ENCODE data around the gene ARHGAP30. TPM values are rescaled to one million over a fixed set of nuclear protein-coding genes. Genes with fewer than 3 reads are reported as not detected.
"Not testable (repeated sequence)": the region's sequence is repeated elsewhere in the genome, so short reads cannot be mapped to it uniquely, and the experiment has no call there.

ARHGAP30 gene, protein sequence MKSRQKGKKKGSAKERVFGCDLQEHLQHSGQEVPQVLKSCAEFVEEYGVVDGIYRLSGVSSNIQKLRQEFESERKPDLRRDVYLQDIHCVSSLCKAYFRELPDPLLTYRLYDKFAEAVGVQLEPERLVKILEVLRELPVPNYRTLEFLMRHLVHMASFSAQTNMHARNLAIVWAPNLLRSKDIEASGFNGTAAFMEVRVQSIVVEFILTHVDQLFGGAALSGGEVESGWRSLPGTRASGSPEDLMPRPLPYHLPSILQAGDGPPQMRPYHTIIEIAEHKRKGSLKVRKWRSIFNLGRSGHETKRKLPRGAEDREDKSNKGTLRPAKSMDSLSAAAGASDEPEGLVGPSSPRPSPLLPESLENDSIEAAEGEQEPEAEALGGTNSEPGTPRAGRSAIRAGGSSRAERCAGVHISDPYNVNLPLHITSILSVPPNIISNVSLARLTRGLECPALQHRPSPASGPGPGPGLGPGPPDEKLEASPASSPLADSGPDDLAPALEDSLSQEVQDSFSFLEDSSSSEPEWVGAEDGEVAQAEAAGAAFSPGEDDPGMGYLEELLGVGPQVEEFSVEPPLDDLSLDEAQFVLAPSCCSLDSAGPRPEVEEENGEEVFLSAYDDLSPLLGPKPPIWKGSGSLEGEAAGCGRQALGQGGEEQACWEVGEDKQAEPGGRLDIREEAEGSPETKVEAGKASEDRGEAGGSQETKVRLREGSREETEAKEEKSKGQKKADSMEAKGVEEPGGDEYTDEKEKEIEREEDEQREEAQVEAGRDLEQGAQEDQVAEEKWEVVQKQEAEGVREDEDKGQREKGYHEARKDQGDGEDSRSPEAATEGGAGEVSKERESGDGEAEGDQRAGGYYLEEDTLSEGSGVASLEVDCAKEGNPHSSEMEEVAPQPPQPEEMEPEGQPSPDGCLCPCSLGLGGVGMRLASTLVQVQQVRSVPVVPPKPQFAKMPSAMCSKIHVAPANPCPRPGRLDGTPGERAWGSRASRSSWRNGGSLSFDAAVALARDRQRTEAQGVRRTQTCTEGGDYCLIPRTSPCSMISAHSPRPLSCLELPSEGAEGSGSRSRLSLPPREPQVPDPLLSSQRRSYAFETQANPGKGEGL
- total RNA-seq = 10 to 100 TPM; 26.8 to 69.9 (median 51.2) TPM

DNA sequence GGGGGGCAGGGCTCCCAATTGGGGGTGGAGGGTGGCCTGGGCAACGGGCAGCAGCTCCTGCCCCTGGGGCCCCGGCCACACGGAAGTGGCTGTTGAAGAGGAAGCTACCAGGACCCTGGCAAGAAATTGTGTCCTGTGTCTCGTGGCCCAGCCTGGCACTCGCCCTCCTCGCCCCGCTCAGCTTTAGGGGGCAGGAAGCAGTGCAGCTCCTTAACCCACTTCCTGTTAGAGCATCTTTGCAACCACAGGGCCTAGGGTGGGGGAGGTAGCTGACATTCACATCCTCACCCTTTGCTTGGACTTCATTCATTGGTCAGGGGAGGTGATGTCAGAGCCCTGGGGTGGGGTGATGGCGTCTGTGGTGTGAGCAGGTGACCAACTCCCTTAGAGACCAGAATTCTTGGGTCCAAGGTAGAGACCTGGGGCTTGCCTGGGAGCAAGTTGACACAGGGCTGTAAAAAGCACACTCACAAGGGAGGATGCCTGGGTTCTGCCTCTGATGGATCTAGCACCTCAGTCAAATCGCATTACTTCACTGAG, at the start of gene ARHGAP30:
ARHGAP30 (minus strand) TSS at position 161 of the 540 bp plus-strand sequence. CDS start 267 bp downstream, outside the sequence.
- H3K36me3 ChIP-seq = no peaks in the 10 kb centered on the region
- 54 to 64% methylated on average over 3 to 8 of the region's 9 CpGs for WGBS, 2 donors
- H3K27me3 ChIP-seq = no peaks in the 10 kb centered on the region
- TF ChIP-seq POLR2A (IDR thresholded peaks at IDR 0.05) (peak in 1 of 4 donors; percentile 74), EP300 (IDR thresholded peaks at IDR 0.05) (no peak), POLR2AphosphoS5 (IDR thresholded peaks at IDR 0.05) (peak; percentile 74 to 79)
- TF ChIP-seq, protein P1, sequence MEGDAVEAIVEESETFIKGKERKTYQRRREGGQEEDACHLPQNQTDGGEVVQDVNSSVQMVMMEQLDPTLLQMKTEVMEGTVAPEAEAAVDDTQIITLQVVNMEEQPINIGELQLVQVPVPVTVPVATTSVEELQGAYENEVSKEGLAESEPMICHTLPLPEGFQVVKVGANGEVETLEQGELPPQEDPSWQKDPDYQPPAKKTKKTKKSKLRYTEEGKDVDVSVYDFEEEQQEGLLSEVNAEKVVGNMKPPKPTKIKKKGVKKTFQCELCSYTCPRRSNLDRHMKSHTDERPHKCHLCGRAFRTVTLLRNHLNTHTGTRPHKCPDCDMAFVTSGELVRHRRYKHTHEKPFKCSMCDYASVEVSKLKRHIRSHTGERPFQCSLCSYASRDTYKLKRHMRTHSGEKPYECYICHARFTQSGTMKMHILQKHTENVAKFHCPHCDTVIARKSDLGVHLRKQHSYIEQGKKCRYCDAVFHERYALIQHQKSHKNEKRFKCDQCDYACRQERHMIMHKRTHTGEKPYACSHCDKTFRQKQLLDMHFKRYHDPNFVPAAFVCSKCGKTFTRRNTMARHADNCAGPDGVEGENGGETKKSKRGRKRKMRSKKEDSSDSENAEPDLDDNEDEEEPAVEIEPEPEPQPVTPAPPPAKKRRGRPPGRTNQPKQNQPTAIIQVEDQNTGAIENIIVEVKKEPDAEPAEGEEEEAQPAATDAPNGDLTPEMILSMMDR (IDR thresholded peaks at IDR 0.05) = no peak
- ATAC-seq (ENCODE audit: low FRiP score in 2 of 2) = peak; percentile 76 to 86
- DNase-seq = peak; percentile 82 to 90
- peak within 1 kb of the TSS; percentile 82 to 93 (median 88) for H3K27ac ChIP-seq
- no peaks in the 10 kb centered on the region for H3K9me3 ChIP-seq
- H3K4me1 ChIP-seq = peaks cover 0 to 14% (median 6%) of the 10 kb centered on the region in 4 donors
- H3K4me3 ChIP-seq = peak within 1 kb of the TSS; percentile 35 to 58 (median 46)

DNA sequence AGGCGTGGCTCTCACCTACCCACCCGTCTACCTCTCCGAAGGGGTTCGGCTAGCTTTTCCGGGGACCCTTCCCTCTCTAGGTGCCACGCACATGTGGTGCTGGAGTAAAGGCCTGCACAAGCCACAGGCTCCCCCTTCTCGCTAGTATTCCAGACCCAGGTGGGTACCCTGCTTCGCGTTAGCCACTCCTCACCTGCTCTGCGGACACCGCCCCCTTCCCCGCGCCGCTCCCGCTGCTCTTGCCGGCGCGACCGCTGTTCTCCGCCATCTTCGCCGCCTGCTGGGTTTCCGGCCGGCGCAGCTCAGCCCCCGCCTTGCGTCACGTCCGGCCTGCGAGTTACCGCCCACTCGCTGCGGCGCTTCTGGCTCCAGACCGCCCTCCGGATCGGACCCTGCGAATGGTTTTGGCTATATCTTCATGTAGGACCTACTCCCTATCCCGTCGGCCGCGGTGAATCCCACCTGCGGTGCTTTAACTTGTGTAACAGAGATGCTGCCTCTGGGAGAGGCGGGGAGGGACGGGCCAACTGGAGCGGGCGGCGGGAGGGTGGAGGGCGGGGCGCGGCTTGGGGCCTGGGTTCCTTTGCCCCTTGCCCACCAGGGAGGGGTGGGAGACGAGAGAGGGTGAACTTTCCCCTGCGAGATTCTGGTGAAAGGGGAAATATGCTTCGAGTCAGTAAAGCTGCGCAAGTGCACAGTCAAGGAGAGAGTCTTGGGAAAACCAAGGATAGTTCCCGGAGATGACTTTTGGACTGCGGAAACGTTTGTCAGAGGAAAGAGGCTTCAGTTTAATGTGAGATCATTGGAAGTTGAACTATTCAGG, 48.3 kb upstream of the ARHGAP30 start, which contains the start of the genes NIT1 and PFDN2:
NIT1 (plus strand) TSS at position 347 of the 823 bp plus-strand sequence; CDS start at position 419, 72 bp downstream.
PFDN2 (minus strand) TSS at position 279 of the 823 bp plus-strand sequence; CDS start at position 268, 11 bp downstream.
- Histone ChIP-seq H3K36me3 (peaks cover 10 to 35% (median 32%) of the 10 kb centered on the region in 4 donors), H3K9me3 (no peaks in the 10 kb centered on the region), H3K27ac (peak within 1 kb of the TSS; percentile 89 to 97 (median 94)), H3K4me3 (peak within 1 kb of the TSS; percentile 70 to 98 (median 93)), H3K27me3 (no peaks in the 10 kb centered on the region), H3K4me1 (peaks cover 39 to 80% (median 47%) of the 10 kb centered on the region in 4 donors)
- DNase-seq (peak; percentile 90 to 97), ATAC-seq (ENCODE audit: low FRiP score in 2 of 2) (peak; percentile 93 to 97)
- TF ChIP-seq EP300 (IDR thresholded peaks at IDR 0.05) (peak in 1 of 4 donors; percentile 33), POLR2A (IDR thresholded peaks at IDR 0.05) (peak; percentile 53 to 93 (median 84)), POLR2AphosphoS5 (IDR thresholded peaks at IDR 0.05) (peak; percentile 97 to 99)
- TF ChIP-seq, protein P1 (IDR thresholded peaks at IDR 0.05) = peak in 2 of 6 experiments; percentile 21 to 23
- WGBS, 2 donors = 0 to 1% methylated on average over 28 to 55 of the region's 58 CpGs

DNA sequence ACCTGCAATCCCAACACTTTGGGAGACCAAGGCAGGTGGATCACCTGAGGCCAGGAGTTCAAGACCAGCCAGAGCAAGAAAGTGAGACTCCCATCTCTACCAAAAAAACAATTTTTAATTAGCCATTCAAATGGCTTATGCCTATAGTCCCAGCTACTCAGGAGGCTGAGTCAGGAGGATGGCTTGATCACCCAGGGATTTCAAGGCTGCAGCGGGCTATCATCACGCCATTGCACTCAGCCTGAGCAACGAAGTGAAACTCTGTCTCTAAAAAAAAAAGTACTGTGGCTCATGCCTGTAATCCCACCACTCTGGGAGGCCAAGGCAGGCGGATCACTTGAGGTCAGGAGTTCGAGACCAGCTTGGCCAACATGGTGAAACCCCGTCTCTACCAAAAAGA, 46.3 kb upstream of the ARHGAP30 start:
- not testable (repeated sequence) for ATAC-seq (ENCODE audit: low FRiP score in 2 of 2); H3K27me3 ChIP-seq; H3K9me3 ChIP-seq; DNase-seq; H3K4me3 ChIP-seq; H3K27ac ChIP-seq
- H3K36me3 ChIP-seq = peaks cover 4 to 15% (median 12%) of the 10 kb centered on the region in 4 donors
- peaks cover 39 to 80% (median 45%) of the 10 kb centered on the region in 4 donors for H3K4me1 ChIP-seq
- WGBS, 2 donors = 86 to 91% methylated on average over 6 of the region's 6 CpGs

DNA sequence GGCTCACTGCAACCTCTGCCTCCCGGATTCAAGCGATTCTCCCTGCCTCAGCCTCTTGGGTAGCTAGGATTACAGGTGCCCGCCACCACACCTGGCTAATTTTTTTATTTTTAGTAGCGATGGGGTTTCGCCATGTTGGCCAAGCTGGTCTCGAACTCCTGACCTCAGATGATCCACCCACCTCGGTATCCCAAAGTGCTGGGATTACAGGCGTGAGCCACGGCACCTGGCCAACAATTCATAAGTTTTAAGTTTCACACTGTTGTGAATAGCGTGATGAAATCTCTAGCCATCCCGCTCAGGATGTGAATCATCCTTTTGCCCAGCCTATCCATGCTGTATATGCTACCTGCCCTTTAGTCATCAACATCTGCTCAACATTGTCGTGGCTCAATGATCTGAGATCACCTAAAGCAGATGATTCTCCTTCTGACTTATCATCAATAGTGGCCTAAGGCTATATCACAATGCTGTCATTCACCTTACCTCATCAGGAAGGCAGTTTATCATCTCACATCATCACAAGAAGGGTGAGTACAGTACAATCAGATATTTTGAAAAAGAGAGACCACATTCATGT, 45.5 kb upstream of the ARHGAP30 start:
- Histone ChIP-seq H3K36me3 (peaks cover 0 to 7% (median 5%) of the 10 kb centered on the region in 4 donors), H3K27ac (no peak overlapping the region), H3K4me3 (no peak overlapping the region), H3K4me1 (peaks cover 39 to 73% (median 42%) of the 10 kb centered on the region in 4 donors), H3K9me3 (no peaks in the 10 kb centered on the region), H3K27me3 (no peaks in the 10 kb centered on the region)
- 84 to 87% methylated on average over 12 of the region's 12 CpGs for WGBS, 2 donors
- TF ChIP-seq POLR2AphosphoS5 (IDR thresholded peaks at IDR 0.05) (no peak), EP300 (IDR thresholded peaks at IDR 0.05) (no peak)
- DNase-seq (no peak), ATAC-seq (ENCODE audit: low FRiP score in 2 of 2) (no peak)
